ENCODE results near the gene PCDHGC5. TPM values are rescaled to one million over a fixed set of nuclear protein-coding genes. Genes with fewer than 3 reads are reported as not detected.

The PCDHGC5 gene
- total RNA-seq, 4 donors from 2014 or later = 0.16 to 1.5 (median 0.36) TPM; not detected in 1

- in situ Hi-C loops (cut with MboI; ENCODE audit: low sequenced_read_pairs in 4 of 4) = no loop called here
- TF ChIP-seq POLR2A (IDR thresholded peaks at IDR 0.05) = no peak
- TF ChIP-seq, protein P1, sequence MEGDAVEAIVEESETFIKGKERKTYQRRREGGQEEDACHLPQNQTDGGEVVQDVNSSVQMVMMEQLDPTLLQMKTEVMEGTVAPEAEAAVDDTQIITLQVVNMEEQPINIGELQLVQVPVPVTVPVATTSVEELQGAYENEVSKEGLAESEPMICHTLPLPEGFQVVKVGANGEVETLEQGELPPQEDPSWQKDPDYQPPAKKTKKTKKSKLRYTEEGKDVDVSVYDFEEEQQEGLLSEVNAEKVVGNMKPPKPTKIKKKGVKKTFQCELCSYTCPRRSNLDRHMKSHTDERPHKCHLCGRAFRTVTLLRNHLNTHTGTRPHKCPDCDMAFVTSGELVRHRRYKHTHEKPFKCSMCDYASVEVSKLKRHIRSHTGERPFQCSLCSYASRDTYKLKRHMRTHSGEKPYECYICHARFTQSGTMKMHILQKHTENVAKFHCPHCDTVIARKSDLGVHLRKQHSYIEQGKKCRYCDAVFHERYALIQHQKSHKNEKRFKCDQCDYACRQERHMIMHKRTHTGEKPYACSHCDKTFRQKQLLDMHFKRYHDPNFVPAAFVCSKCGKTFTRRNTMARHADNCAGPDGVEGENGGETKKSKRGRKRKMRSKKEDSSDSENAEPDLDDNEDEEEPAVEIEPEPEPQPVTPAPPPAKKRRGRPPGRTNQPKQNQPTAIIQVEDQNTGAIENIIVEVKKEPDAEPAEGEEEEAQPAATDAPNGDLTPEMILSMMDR (IDR thresholded peaks at IDR 0.05 in 4 of 5, conservative IDR thresholded peaks at IDR 0.05 in 1 of 5) = no peak
- intact Hi-C loops (cut with DNase I; ENCODE audit: low total_unique reads) = no loop called here
- no peaks in the 10 kb centered on the region for H3K27me3 ChIP-seq
- peaks cover 5 to 21% of the 10 kb centered on the region in 2 donors for H3K4me1 ChIP-seq
- no peak for ATAC-seq
- H3K9me3 ChIP-seq = no peaks in the 10 kb centered on the region
- DNase-seq = peak in 1 of 2 donors; percentile 7
- H3K27ac ChIP-seq = no peak overlapping the region
- no peaks in the 10 kb centered on the region for H3K36me3 ChIP-seq
- H3K4me3 ChIP-seq = no peak overlapping the region
These were observed 7.2 kb downstream of the PCDHGC5 start for GRCh38 chr5:141496038-141496437.

- Histone ChIP-seq H3K27ac (no peak overlapping the region), H3K9me3 (no peaks in the 10 kb centered on the region), H3K4me3 (no peak overlapping the region), H3K36me3 (no peaks in the 10 kb centered on the region), H3K27me3 (no peaks in the 10 kb centered on the region), H3K4me1 (peaks cover 5 to 18% of the 10 kb centered on the region in 2 donors)
- in situ Hi-C loops (cut with MboI; ENCODE audit: low sequenced_read_pairs in 4 of 4) (no loop called here), intact Hi-C loops (cut with DNase I; ENCODE audit: low total_unique reads) (no loop called here)
- TF ChIP-seq POLR2A (IDR thresholded peaks at IDR 0.05) = no peak
- TF ChIP-seq, protein P1 (IDR thresholded peaks at IDR 0.05 in 4 of 5, conservative IDR thresholded peaks at IDR 0.05 in 1 of 5) = no peak
- no peak for DNase-seq
- no peak for ATAC-seq
These were observed 12.9 kb downstream of the PCDHGC5 start for GRCh38 chr5:141501761-141502160.

DNA sequence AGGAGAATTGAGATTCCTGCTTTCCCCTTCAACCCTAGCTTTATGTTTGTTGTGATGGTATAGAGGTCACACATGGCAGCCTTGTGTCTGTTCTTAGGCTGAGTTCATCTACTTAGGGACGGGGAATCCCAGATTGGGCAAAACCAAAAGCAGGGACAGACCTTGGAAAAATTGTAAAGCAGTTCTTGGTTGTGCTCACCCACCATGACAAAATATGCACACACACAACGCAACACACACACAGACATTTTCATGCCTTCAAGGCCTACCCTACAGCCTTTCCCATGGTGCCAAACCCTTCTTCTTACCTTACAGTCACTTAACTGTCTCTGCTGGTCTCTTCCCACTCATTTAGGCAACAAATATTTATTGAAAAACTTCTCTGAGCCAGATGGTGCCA is 14.8 kb downstream of the PCDHGC5 start:
- Histone ChIP-seq H3K4me1 (peaks cover 24 to 37% of the 10 kb centered on the region in 2 donors), H3K9me3 (no peaks in the 10 kb centered on the region), H3K27ac (peak overlapping the region in 3 of 4 donors; percentile 7 to 88 (median 10)), H3K36me3 (no peaks in the 10 kb centered on the region), H3K27me3 (no peaks in the 10 kb centered on the region), H3K4me3 (no peak overlapping the region)
- in situ Hi-C loops (cut with MboI; ENCODE audit: low sequenced_read_pairs in 4 of 4) (no loop called here), intact Hi-C loops (cut with DNase I; ENCODE audit: low total_unique reads) (no loop called here)
- ATAC-seq (no peak), DNase-seq (no peak)
- TF ChIP-seq, protein P1 (IDR thresholded peaks at IDR 0.05 in 4 of 5, conservative IDR thresholded peaks at IDR 0.05 in 1 of 5) = no peak
- no peak for TF ChIP-seq POLR2A (IDR thresholded peaks at IDR 0.05)

- ATAC-seq = no peak
- no peak for TF ChIP-seq POLR2A (IDR thresholded peaks at IDR 0.05)
- TF ChIP-seq, protein P1 (IDR thresholded peaks at IDR 0.05 in 4 of 5, conservative IDR thresholded peaks at IDR 0.05 in 1 of 5) = no peak
- Histone ChIP-seq H3K4me1 (peaks cover 28 to 43% of the 10 kb centered on the region in 2 donors), H3K9me3 (no peaks in the 10 kb centered on the region), H3K36me3 (no peaks in the 10 kb centered on the region), H3K4me3 (no peak overlapping the region), H3K27me3 (no peaks in the 10 kb centered on the region), H3K27ac (peak overlapping the region in 3 of 4 donors; percentile 10 to 88 (median 87))
- in situ Hi-C loops (cut with MboI; ENCODE audit: low sequenced_read_pairs in 4 of 4) = no loop called here
- no peak for DNase-seq
- intact Hi-C loops (cut with DNase I; ENCODE audit: low total_unique reads) = no loop called here
These were observed 15.3 kb downstream of the PCDHGC5 start for GRCh38 chr5:141504216-141504615.

Data from gastrocnemius medialis (tissue), 4 donors.